MCF 10A (cell line): ENCODE measurements around the gene ITK. TPM values are rescaled to one million over a fixed set of nuclear protein-coding genes. Genes with fewer than 3 reads are reported as not detected.
A peak's percentile ranks its signal among the peaks of the same experiment; 100 is the strongest.

ENCODE experiments used
- BruUV-seq: library from RNA; stranded (reverse); fragments of 400-500 nt; replicated peaks from 2 replicates; lab custom pipeline; 2021; lab: Mats Ljungman, UMichigan
- CTCF ChIA-PET: fragments of 300-600 bp; sonication (Branson Sonifier 250); formaldehyde crosslinking; extraction: SDS; loops from one replicate; lab custom pipeline; 2021; ENCODE audit warnings: antibody characterized with exemption, inconsistent platforms; lab: Yijun Ruan, JAX
- POLR2A ChIA-PET: fragments of 300-600, 350-650 bp; sonication (Branson Sonifier 250); formaldehyde crosslinking; extraction: SDS; loops from one replicate; lab custom pipeline; 2020; ENCODE audit warnings: antibody characterized with exemption, inconsistent platforms; lab: Yijun Ruan, JAX
- DNase-seq: peaks from one replicate; pipeline ENCODE4 v3.0.0-alpha.2; 2018; ENCODE audit not compliant: unreplicated experiment
- H3K27ac Mint-ChIP-seq: one replicate; pipeline ENCODE4 v1.8.0; 2022; ENCODE audit warnings: mild to moderate bottlenecking, low read depth, mixed read lengths; ENCODE audit not compliant: unreplicated experiment
- H3K27me3 Mint-ChIP-seq: one replicate; pipeline ENCODE4 v1.8.0; 2022; ENCODE audit warnings: mixed read lengths; ENCODE audit not compliant: insufficient read depth, unreplicated experiment
- H3K36me3 Mint-ChIP-seq: one replicate; pipeline ENCODE4 v1.8.0; 2022; ENCODE audit warnings: mild to moderate bottlenecking, moderate library complexity, mixed read lengths; ENCODE audit not compliant: insufficient read depth, unreplicated experiment
- H3K4me1 Mint-ChIP-seq: one replicate; pipeline ENCODE4 v1.8.0; 2022; ENCODE audit warnings: mixed read lengths; ENCODE audit not compliant: insufficient read depth, unreplicated experiment
- H3K4me3 Mint-ChIP-seq: one replicate; pipeline ENCODE4 v1.8.0; 2022; ENCODE audit warnings: mild to moderate bottlenecking, moderate library complexity, mixed read lengths; ENCODE audit not compliant: unreplicated experiment
- H3K9me3 Mint-ChIP-seq: one replicate; pipeline ENCODE4 v1.8.0; 2022; ENCODE audit warnings: mixed read lengths; ENCODE audit not compliant: unreplicated experiment
- intact Hi-C: fragments of 100-400 bp; cut with micrococcal nuclease; formaldehyde crosslinking; loops from 2 replicates; pipeline ENCODE4 v1.14.1; 2022
- total RNA-seq: library from RNA; stranded (reverse); gene quantifications from 2 replicates; pipeline ENCODE4 v1.2.3, GENCODE V29; 2022
- TF ChIP-seq, protein P1 (sequence below): fragments of 200-600 bp; IDR thresholded peaks from one replicate; pipeline ENCODE4 v1.8.0; 2022; ENCODE audit warnings: antibody characterized with exemption, mild to moderate bottlenecking; ENCODE audit not compliant: unreplicated experiment

Gene ITK
- total RNA-seq, 1 experiment from 2014 or later: not detected

DNA sequence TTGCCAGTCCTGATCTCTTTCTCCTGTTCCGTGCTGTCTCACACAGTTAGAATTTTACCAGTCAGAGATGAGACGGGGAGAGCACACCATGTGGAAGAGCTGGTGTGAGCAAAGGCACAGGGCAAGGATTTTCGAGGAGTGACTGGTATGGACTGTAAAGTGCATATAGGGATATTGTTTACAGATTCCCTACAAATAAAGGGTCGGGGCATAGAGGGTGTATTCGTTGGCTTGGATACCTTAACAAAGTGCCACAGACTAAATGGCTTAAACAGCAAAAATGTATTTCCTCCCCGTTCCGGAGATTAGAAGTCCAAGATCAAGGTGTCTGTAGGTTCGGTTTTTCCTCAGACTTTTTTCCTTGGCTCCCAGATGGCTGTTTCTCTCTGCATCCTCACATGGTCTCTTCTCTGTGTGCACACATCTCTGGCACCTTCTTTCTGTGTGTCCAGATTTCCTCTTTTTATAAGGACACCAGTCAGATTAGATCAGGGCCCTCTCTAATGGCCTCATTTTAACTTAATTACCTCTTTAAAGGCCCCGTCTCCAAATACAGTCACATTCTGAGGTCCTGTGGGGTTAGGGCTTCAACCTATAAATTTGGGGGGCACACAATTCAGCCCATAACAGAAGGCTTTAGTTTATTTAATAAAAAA, 108.7 kb downstream of the ITK start:
- BruUV-seq: no TSS peak
- ChIA-PET CTCF (interaction anchor here (0.9 to 1.4 kb wide), 3 partner anchors 15 to 429 kb away, joined by 3 to 10 read pairs (median 3); no protein-coding TSS in a partner anchor), POLR2A (no interaction called here)
- H3K4me1 Mint-ChIP-seq: peaks cover 15% of the 10 kb centered on the region
- TF ChIP-seq, protein P1, sequence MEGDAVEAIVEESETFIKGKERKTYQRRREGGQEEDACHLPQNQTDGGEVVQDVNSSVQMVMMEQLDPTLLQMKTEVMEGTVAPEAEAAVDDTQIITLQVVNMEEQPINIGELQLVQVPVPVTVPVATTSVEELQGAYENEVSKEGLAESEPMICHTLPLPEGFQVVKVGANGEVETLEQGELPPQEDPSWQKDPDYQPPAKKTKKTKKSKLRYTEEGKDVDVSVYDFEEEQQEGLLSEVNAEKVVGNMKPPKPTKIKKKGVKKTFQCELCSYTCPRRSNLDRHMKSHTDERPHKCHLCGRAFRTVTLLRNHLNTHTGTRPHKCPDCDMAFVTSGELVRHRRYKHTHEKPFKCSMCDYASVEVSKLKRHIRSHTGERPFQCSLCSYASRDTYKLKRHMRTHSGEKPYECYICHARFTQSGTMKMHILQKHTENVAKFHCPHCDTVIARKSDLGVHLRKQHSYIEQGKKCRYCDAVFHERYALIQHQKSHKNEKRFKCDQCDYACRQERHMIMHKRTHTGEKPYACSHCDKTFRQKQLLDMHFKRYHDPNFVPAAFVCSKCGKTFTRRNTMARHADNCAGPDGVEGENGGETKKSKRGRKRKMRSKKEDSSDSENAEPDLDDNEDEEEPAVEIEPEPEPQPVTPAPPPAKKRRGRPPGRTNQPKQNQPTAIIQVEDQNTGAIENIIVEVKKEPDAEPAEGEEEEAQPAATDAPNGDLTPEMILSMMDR: no peak
- no peaks in the 10 kb centered on the region for H3K9me3 Mint-ChIP-seq
- DNase-seq: no peak
- intact Hi-C loops: no loop called here
- no peaks in the 10 kb centered on the region for H3K27me3 Mint-ChIP-seq
- peaks cover 13% of the 10 kb centered on the region for H3K36me3 Mint-ChIP-seq
- no peak overlapping the region for H3K4me3 Mint-ChIP-seq
- H3K27ac Mint-ChIP-seq: no peak overlapping the region

DNA sequence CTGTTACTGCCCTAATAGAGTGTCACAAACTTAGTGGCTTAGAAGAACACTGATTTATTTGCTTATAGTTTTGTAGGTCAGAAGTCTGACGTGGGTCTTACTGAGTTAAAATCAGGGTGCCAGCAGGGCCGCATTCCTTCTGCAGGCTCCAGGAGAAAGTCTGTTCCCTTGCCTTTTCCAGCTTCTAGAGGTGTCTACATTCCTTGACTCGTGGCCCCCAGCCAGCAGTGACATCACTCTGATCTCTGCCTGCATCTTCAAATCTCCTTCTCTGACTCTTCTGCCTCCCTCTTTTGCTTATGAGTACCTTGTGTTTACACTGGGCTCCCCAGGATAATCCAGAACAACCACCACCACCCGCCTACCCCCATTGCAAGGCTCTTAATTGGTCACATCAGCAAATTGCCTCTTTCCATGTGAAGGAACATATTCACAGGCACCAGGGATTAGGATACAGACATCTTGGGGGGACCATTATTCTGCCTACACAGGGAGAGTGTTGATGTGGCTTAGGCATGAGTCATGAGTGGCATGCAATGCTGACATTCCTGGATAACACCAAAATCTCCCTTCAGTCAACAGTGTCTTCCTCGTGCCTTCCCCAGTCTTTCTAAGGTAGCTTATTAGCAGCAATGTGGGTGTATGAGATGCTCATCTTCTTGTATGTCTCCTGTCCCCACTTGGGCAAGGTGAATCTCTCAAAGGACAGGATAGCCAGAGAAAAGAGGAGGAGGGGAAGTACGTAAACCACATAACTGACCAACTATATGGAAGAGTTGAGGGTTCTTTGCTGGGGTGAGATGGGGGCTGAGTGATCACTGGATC, 109.7 kb downstream of the ITK start:
- H3K36me3 Mint-ChIP-seq: peaks cover 13% of the 10 kb centered on the region
- intact Hi-C loops: no loop called here
- no peaks in the 10 kb centered on the region for H3K9me3 Mint-ChIP-seq
- no peaks in the 10 kb centered on the region for H3K27me3 Mint-ChIP-seq
- BruUV-seq: no TSS peak
- ChIA-PET CTCF (interaction anchor here (0.6 to 1.0 kb wide), 2 partner anchors 22 to 38 kb away, joined by 3 read pairs; no protein-coding TSS in a partner anchor), POLR2A (no interaction called here)
- no peak overlapping the region for H3K4me3 Mint-ChIP-seq
- H3K4me1 Mint-ChIP-seq: peaks cover 15% of the 10 kb centered on the region
- peak; percentile 38 for DNase-seq
- TF ChIP-seq, protein P1: no peak
- H3K27ac Mint-ChIP-seq: no peak overlapping the region

DNA sequence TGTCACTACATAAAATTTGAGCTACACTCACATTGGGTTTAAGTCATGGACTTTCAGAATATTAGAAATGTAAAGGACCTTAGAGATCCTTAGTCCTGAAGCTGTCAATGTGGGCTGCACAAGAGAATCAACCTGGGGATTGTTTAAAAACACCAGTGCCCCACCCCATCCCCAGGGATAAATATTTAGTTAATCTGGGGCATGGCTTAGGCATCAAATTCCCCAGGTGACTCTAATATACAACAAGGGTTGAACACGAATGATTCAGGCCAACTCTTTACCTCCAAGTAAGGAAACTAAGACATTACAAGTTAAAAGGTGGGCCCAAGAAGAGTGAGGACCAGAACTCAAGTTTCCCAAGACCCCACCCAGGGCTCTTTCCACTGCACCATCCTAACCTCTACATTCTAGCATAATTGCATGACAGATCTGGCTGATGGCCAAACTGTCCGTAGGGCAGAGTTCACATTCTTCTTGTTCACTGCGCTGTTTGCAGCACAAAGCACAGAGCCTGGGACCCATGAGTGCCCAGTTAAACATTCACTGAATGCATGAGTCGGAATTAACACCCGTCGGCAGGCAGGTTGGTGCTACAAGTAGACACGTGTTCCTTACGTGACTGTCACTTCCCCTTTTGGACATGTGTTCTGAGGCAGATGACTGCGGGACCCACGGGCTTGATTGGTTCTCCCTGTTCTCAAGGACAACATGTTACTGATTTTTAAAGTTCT, 110.5 kb downstream of the ITK start:
- H3K4me3 Mint-ChIP-seq: no peak overlapping the region
- H3K27me3 Mint-ChIP-seq: no peaks in the 10 kb centered on the region
- TF ChIP-seq, protein P1: no peak
- ChIA-PET POLR2A (no interaction called here), CTCF (interaction anchor here (1.0 kb wide), 1 partner anchor 37 kb away, joined by 3 read pairs; no protein-coding TSS in a partner anchor)
- no peak overlapping the region for H3K27ac Mint-ChIP-seq
- BruUV-seq: no TSS peak
- no peaks in the 10 kb centered on the region for H3K9me3 Mint-ChIP-seq
- peaks cover 17% of the 10 kb centered on the region for H3K36me3 Mint-ChIP-seq
- intact Hi-C loops: no loop called here
- peak; percentile 39 for DNase-seq
- H3K4me1 Mint-ChIP-seq: peaks cover 15% of the 10 kb centered on the region

DNA sequence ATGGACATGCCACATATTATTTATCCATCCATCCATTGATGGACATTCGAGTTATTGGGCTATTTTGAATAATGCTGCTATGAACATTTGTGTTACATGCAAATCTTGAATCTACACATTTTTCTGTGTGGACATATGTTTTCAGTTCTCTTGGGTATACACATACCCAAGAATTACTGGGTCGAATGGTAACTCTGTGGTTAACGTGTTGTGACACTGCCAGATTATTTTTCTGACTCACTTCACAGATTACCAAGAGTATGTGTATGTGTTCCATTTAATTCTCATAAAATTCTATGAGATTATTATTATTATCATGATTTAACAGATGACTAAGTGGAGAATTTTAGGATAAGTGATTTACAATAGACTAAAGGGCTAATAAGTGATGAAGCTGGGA, 112.0 kb downstream of the ITK start:
- Mint-ChIP-seq H3K4me1 (peaks cover 15% of the 10 kb centered on the region), H3K27me3 (no peaks in the 10 kb centered on the region), H3K36me3 (peaks cover 13% of the 10 kb centered on the region), H3K9me3 (no peaks in the 10 kb centered on the region), H3K27ac (no peak overlapping the region), H3K4me3 (no peak overlapping the region)
- ChIA-PET POLR2A (no interaction called here), CTCF (no interaction called here)
- TF ChIP-seq, protein P1: no peak
- DNase-seq: no peak
- no TSS peak for BruUV-seq
- intact Hi-C loops: no loop called here
